ENCODE data around the gene CACNA2D4.

DNA sequence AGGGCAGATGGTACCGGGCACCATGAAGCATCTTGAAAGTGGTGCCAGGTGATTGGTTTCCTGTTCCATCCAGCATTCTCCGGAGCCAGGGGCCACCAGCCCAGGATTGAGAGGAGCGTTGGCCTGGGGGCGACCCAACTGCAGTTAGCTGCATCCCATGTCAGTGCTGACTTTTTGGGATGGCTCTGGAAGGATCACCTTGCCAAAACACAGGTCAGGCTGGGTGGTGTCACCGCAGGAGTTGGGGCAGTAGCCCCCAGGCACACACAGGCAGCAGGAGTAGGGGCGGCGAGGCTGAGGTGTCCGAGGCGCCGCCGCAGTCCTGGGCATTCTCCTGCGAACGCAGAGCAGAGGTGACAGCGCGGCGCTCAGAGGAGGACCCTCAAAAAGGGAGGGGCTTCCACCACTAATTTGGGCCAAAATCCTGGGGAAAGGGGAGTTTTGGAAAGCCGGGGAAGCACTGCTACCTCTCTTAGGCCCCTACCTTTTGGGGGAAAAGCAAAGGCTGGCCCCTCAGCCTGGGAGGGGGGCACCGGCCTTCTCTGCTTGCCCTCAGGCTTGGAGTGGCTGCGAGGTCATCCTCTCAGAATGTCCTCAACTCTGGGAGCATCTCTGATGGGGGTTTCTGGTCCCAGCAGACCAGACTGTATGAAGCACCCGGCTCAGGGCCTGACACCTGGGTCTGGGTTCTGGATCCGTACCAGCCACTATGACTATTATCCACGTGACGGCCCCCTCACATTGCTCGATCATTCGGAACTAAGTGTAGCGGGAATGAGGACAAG, 124.8 kb downstream of the CACNA2D4 start:
- TF ChIP-seq EZH2 (optimal IDR thresholded peaks at IDR 0.05; ENCODE audit: low read depth, low read length) (no peak), EZH2phosphoT487 (IDR thresholded peaks at IDR 0.05; ENCODE audit: low read length) (no peak)
- TF ChIP-seq, protein P1, sequence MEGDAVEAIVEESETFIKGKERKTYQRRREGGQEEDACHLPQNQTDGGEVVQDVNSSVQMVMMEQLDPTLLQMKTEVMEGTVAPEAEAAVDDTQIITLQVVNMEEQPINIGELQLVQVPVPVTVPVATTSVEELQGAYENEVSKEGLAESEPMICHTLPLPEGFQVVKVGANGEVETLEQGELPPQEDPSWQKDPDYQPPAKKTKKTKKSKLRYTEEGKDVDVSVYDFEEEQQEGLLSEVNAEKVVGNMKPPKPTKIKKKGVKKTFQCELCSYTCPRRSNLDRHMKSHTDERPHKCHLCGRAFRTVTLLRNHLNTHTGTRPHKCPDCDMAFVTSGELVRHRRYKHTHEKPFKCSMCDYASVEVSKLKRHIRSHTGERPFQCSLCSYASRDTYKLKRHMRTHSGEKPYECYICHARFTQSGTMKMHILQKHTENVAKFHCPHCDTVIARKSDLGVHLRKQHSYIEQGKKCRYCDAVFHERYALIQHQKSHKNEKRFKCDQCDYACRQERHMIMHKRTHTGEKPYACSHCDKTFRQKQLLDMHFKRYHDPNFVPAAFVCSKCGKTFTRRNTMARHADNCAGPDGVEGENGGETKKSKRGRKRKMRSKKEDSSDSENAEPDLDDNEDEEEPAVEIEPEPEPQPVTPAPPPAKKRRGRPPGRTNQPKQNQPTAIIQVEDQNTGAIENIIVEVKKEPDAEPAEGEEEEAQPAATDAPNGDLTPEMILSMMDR (IDR thresholded peaks at IDR 0.05; ENCODE audit: low read length) = no peak
